Activated naive CD8-positive, alpha-beta T cell treated with anti-CD3 and anti-CD28 coated beads, Interleukin-2, amount 10 ng/mL, durations not matched to agents 7 days and 5 days (primary cell): ENCODE measurements around the gene KIF15. TPM values are rescaled to one million over a fixed set of nuclear protein-coding genes. Genes with fewer than 3 reads are reported as not detected.
A peak's percentile ranks its signal among the peaks of the same experiment; 100 is the strongest.

Experiments
- ATAC-seq: fragments of 150-1000 bp; cut with Tn5 transposase; one replicate; pipeline ENCODE4 v1.10.0; 2021; ENCODE audit warnings: low read depth, moderate library complexity
- POLR2A ChIA-PET: fragments of 350-600 bp; sonication (Branson Sonifier 250); formaldehyde crosslinking; loops from one replicate; lab custom pipeline; 2021; ENCODE audit warnings: antibody characterized with exemption; lab: Charles Lee
- DNase-seq: peaks from one replicate; pipeline ENCODE4 v3.0.0; 2021
- H3K27ac Mint-ChIP-seq: one replicate; pipeline ENCODE4 v1.8.0; 2022; ENCODE audit warnings: mild to moderate bottlenecking, mixed read lengths
- H3K27me3 Mint-ChIP-seq: one replicate; pipeline ENCODE4 v1.8.0; 2022; ENCODE audit warnings: mild to moderate bottlenecking, moderate library complexity, mixed read lengths
- H3K36me3 Mint-ChIP-seq: one replicate; pipeline ENCODE4 v1.8.0; 2021; ENCODE audit warnings: mild to moderate bottlenecking, mixed read lengths
- H3K4me1 Mint-ChIP-seq: one replicate; pipeline ENCODE4 v1.8.0; 2021; ENCODE audit warnings: mixed read lengths
- H3K4me3 Mint-ChIP-seq: one replicate; pipeline ENCODE4 v1.8.0; 2022; ENCODE audit warnings: mild to moderate bottlenecking, moderate library complexity, mixed read lengths
- H3K9me3 Mint-ChIP-seq: one replicate; pipeline ENCODE4 v1.8.0; 2021; ENCODE audit warnings: mixed read lengths
- total RNA-seq, 2 experiments: library from RNA; stranded (reverse); gene quantifications; one replicate each; pipeline ENCODE4 v1.2.3, GENCODE V29; 2021

KIF15 gene, protein sequence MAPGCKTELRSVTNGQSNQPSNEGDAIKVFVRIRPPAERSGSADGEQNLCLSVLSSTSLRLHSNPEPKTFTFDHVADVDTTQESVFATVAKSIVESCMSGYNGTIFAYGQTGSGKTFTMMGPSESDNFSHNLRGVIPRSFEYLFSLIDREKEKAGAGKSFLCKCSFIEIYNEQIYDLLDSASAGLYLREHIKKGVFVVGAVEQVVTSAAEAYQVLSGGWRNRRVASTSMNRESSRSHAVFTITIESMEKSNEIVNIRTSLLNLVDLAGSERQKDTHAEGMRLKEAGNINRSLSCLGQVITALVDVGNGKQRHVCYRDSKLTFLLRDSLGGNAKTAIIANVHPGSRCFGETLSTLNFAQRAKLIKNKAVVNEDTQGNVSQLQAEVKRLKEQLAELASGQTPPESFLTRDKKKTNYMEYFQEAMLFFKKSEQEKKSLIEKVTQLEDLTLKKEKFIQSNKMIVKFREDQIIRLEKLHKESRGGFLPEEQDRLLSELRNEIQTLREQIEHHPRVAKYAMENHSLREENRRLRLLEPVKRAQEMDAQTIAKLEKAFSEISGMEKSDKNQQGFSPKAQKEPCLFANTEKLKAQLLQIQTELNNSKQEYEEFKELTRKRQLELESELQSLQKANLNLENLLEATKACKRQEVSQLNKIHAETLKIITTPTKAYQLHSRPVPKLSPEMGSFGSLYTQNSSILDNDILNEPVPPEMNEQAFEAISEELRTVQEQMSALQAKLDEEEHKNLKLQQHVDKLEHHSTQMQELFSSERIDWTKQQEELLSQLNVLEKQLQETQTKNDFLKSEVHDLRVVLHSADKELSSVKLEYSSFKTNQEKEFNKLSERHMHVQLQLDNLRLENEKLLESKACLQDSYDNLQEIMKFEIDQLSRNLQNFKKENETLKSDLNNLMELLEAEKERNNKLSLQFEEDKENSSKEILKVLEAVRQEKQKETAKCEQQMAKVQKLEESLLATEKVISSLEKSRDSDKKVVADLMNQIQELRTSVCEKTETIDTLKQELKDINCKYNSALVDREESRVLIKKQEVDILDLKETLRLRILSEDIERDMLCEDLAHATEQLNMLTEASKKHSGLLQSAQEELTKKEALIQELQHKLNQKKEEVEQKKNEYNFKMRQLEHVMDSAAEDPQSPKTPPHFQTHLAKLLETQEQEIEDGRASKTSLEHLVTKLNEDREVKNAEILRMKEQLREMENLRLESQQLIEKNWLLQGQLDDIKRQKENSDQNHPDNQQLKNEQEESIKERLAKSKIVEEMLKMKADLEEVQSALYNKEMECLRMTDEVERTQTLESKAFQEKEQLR (N-terminal part only)
- total RNA-seq, result 10 to 100 TPM; 39.8 to 42.3 TPM

DNA sequence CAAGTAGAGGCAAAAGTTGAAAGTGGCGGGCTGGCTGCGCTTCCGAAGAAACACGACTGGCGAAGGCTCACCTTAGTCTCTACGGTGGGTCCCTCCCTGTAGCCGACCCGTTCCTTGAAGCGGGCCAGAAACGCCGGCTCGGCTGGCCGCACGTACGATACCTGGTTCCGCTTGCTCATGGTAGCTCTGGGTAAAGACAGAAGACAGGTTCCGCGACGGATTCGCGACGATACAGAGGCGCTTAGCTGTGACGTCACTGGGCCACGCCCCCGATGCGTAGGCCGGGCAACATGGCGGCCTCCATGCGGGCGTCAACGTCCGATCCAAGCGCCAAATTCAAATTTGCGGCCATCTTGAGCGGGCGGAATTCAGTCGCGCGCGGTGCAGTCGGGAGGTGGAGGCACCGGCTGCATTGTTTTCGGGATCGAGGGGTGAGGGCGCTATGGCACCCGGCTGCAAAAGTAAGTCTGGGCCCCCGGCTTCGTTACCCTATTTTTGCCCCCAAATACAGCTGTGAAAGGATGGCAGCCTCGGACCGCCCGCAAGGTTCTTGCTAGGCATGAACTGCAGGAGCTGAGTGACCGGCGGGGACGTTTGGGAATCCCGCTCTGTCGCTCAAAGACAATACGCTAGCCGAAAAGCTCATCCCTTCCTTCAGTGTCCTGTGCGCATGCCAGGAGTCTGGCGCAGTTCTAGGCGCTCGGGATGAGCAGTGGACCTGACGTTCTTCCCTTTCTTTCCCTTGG lies at the start of gene KIF15, which contains the start of gene KIAA1143:
KIF15 (plus strand) TSS at position 371 of the 746 bp plus-strand sequence; CDS start at position 443, 72 bp downstream.
KIAA1143 (minus strand) TSS at position 196 of the 746 bp plus-strand sequence; CDS start at position 179, 17 bp downstream.
- DNase-seq, result peak; percentile 97
- Mint-ChIP-seq H3K4me1 (peaks cover 25% of the 10 kb centered on the region), H3K27ac (peak within 1 kb of the TSS; percentile 84), H3K36me3 (peaks cover 63% of the 10 kb centered on the region), H3K27me3 (no peaks in the 10 kb centered on the region), H3K4me3 (peak within 1 kb of the TSS; percentile 84), H3K9me3 (peaks cover 27% of the 10 kb centered on the region)
- POLR2A ChIA-PET, result interaction anchor here (0.8 to 2.5 kb wide), 12 partner anchors 11 to 424 kb away, joined by 3 to 22 read pairs (median 4); partner anchors contain the start of genes EXOSC7, TCAIM, ZDHHC3 and ZNF197
- ATAC-seq, result peak; percentile 97

DNA sequence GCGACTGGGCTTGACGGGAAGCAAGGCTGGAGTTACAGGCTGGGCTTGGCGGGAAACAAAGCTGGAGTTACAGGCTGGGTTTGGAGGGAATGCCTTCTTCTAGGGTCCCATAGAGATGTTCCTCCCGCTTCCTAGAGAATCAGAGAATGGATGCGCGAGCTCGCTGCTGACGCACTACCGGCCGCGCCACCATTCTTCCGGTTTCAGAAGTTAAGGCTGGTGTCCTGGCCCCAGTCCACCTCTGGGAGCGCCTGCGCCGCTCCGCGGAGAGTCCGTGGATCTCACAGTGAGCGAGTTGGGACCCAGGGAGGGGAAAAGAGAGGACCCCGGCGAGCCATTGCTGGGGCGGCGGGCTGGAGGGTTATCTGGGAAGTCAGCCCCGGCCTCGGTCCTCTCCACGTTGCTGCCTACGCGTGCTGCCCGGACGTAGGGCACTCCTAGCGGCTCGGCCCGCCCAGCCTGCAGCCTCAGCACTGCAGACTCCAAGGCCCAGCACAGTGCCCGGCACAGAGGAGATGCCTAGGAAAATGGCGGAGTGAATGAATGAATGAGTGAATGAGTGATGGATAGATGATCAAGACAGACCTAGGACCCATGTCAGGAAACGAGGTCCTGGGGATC lies 49.0 kb upstream of the KIF15 start, which contains the start of gene ZNF502:
ZNF502 (plus strand) TSS at position 206 of the 621 bp plus-strand sequence. CDS start 7,602 bp downstream, outside the sequence.
- H3K4me3 Mint-ChIP-seq, result peak within 1 kb of the TSS; percentile 89
- peaks cover 36% of the 10 kb centered on the region for H3K9me3 Mint-ChIP-seq
- peak; percentile 69 for DNase-seq
- H3K36me3 Mint-ChIP-seq, result peaks cover 18% of the 10 kb centered on the region
- peak within 1 kb of the TSS; percentile 77 for H3K27ac Mint-ChIP-seq
- H3K4me1 Mint-ChIP-seq, result peaks cover 3% of the 10 kb centered on the region
- H3K27me3 Mint-ChIP-seq, result peaks cover 3% of the 10 kb centered on the region
- POLR2A ChIA-PET, result interaction anchor here (2.0 kb wide), 1 partner anchor 17 kb away, joined by 9 read pairs; the partner anchor contains the start of gene ZNF501
- peak; percentile 84 for ATAC-seq

DNA sequence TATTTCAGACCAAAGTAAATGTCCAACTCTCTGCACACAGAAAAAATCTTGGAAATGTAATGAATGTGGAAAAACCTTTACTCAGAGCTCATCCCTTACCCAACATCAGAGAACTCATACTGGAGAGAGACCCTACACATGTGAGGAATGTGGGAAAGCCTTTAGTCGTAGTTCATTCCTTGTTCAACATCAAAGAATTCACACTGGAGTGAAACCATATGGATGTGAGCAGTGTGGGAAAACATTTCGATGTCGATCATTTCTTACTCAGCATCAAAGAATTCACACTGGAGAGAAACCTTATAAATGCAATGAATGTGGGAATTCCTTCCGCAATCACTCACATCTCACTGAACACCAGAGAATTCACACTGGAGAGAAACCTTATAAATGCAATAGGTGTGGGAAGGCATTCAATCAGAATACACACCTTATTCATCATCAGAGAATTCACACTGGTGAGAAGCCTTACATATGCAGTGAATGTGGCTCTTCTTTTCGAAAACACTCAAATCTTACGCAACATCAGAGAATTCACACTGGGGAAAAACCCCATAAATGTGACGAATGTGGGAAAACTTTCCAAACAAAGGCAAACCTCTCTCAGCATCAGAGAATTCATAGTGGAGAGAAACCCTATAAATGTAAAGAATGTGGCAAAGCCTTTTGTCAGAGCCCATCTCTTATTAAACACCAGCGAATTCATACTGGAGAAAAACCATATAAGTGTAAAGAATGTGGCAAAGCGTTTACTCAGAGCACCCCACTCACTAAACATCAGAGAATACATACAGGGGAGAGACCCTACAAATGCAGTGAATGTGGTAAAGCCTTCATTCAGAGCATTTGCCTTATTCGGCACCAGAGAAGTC lies 40.1 kb upstream of the KIF15 start:
- no peak for DNase-seq
- Mint-ChIP-seq H3K27me3 (no peaks in the 10 kb centered on the region), H3K4me3 (no peak overlapping the region), H3K27ac (no peak overlapping the region), H3K4me1 (no peaks in the 10 kb centered on the region), H3K36me3 (peaks cover 59% of the 10 kb centered on the region), H3K9me3 (peaks cover 53% of the 10 kb centered on the region)
- ATAC-seq, result no peak
- POLR2A ChIA-PET, result interaction anchor here (1.3 kb wide), 1 partner anchor 40 kb away, joined by 3 read pairs; the partner anchor contains the start of gene KIAA1143

DNA sequence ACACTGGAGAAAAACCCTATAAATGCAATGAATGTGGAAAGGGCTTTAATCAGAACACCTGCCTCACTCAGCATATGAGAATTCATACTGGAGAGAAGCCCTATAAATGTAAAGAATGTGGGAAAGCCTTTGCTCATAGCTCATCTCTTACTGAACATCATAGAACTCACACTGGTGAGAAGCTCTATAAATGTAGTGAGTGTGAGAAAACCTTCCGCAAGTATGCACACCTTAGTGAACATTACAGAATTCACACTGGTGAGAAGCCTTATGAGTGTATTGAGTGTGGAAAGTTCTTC lies 39.5 kb upstream of the KIF15 start:
- H3K27me3 Mint-ChIP-seq, result no peaks in the 10 kb centered on the region
- no peaks in the 10 kb centered on the region for H3K4me1 Mint-ChIP-seq
- peaks cover 54% of the 10 kb centered on the region for H3K36me3 Mint-ChIP-seq
- peaks cover 50% of the 10 kb centered on the region for H3K9me3 Mint-ChIP-seq
- no peak for DNase-seq
- H3K4me3 Mint-ChIP-seq, result no peak overlapping the region
- POLR2A ChIA-PET, result interaction anchor here (1.3 kb wide), 1 partner anchor 39 kb away, joined by 3 read pairs; the partner anchor contains the start of gene KIAA1143
- no peak for ATAC-seq
- H3K27ac Mint-ChIP-seq, result no peak overlapping the region

DNA sequence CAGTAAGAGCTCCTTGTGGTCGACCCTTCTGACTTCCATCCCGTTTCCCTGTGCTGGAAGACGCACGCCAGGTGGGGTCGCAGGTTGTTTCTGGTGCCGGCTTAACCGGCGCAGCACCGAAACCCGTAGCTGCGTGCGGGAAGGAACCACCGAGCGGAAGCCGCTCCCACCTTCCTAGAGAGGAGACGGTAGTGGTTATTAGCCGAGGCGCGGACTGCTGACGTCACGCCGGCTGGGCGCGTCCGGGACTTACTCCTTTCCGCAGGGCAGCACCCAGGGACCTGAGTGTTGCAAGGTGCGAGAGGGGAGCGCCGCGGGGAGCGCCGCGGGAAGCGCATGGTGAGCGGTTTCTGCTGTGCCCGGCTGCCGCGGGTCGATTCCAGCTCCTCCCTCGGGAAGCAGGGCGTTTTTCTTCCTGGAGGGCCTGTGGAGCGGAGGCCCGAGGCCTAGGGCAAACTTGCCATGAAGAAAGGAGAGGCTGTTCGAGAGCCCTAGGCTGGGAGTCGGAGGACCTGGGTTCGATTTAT lies 32.1 kb upstream of the KIF15 start, which contains the start of gene ZNF501:
ZNF501 (plus strand) TSS at position 252 of the 527 bp plus-strand sequence. CDS start 4,787 bp downstream, outside the sequence.
- H3K27ac Mint-ChIP-seq, result peak within 1 kb of the TSS; percentile 90
- peaks cover 55% of the 10 kb centered on the region for H3K36me3 Mint-ChIP-seq
- DNase-seq (peak; percentile 86), ATAC-seq (peak; percentile 98)
- H3K4me1 Mint-ChIP-seq, result peaks cover 5% of the 10 kb centered on the region
- H3K27me3 Mint-ChIP-seq, result no peaks in the 10 kb centered on the region
- peak within 1 kb of the TSS; percentile 90 for H3K4me3 Mint-ChIP-seq
- peaks cover 50% of the 10 kb centered on the region for H3K9me3 Mint-ChIP-seq
- POLR2A ChIA-PET, result interaction anchor here (0.6 to 2.3 kb wide), 6 partner anchors 18 to 218 kb away, joined by 3 to 22 read pairs (median 4); partner anchors contain the start of genes KIAA1143, KIF15, ZNF197 and ZNF502

DNA sequence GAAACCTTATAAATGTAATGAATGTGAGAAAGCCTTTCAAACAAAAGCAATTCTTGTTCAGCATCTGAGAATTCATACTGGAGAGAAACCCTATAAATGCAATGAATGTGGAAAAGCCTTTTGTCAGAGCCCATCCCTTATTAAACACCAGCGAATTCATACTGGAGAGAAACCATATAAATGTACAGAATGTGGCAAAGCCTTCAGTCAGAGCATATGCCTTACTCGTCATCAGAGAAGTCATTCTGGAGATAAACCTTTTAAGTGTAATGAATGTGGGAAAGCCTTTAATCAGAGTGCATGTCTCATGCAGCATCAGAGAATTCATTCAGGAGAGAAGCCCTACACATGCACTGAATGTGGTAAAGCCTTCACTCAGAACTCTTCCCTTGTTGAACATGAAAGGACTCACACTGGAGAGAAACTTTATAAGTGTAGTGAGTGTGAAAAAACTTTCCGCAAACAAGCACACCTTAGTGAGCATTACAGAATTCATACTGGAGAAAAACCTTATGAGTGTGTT lies 26.9 kb upstream of the KIF15 start:
- ATAC-seq (no peak), DNase-seq (no peak)
- Mint-ChIP-seq H3K27ac (no peak overlapping the region), H3K36me3 (peaks cover 42% of the 10 kb centered on the region), H3K27me3 (no peaks in the 10 kb centered on the region), H3K4me3 (no peak overlapping the region), H3K4me1 (no peaks in the 10 kb centered on the region), H3K9me3 (peaks cover 41% of the 10 kb centered on the region)
- POLR2A ChIA-PET, result no interaction called here

DNA sequence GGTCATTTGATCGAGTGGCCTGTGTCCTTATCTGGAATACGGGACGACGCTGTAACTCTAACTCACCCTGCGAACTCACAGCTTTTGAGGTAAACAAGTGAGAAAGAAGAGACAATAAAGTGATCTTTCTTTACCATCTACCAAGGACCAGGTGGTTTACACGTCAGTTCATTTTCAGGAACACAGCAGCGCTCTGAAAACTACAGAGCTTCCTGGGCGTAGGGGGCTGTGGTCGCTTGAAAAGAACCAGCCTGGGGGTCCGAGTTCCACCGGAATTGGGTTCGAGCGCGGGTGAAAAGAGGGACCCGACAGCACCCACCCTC lies 532 bp upstream of the KIF15 start:
- Mint-ChIP-seq H3K27ac (peak overlapping the region; percentile 84), H3K4me3 (peak overlapping the region; percentile 84), H3K27me3 (no peaks in the 10 kb centered on the region), H3K4me1 (peaks cover 25% of the 10 kb centered on the region), H3K36me3 (peaks cover 63% of the 10 kb centered on the region), H3K9me3 (peaks cover 28% of the 10 kb centered on the region)
- ATAC-seq (peak; percentile 8), DNase-seq (no peak)
- POLR2A ChIA-PET, result interaction anchor here (0.8 to 2.5 kb wide), 10 partner anchors 11 to 423 kb away, joined by 3 to 22 read pairs (median 6); partner anchors contain the start of genes EXOSC7, TCAIM, ZDHHC3 and ZNF197

DNA sequence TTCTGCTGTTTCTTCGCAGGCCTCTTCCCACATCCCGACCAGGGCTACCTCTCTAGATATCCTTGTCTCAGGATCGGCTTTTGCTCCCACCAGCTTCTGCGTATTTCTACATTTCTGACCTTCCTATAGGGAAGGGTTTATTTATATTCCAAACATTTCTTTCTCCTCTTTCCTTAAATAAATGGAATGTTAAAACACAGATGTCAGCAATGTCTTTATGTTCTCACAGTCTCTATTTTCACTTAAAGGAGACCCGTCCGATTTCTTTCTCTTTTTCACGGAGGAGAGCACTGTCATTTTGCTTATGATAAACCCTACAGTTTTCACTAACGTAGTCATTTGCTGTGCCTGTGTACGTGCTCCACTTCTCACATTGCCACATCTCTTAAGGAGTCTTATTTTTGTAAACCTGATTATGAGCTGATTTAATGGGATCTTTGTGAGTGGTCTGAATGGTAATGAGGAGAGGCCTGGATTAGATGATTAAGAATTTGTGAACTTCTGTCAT lies 630 bp downstream of the KIF15 start:
- Mint-ChIP-seq H3K9me3 (peaks cover 27% of the 10 kb centered on the region), H3K4me3 (peak overlapping the region; percentile 84), H3K27ac (peak overlapping the region; percentile 84), H3K36me3 (peaks cover 62% of the 10 kb centered on the region), H3K4me1 (peaks cover 25% of the 10 kb centered on the region), H3K27me3 (no peaks in the 10 kb centered on the region)
- ATAC-seq, result no peak
- no peak for DNase-seq
- POLR2A ChIA-PET, result interaction anchor here (1.1 to 2.5 kb wide), 6 partner anchors 10 to 322 kb away, joined by 4 to 22 read pairs (median 7); partner anchors contain the start of genes ZNF197 and ZNF501

DNA sequence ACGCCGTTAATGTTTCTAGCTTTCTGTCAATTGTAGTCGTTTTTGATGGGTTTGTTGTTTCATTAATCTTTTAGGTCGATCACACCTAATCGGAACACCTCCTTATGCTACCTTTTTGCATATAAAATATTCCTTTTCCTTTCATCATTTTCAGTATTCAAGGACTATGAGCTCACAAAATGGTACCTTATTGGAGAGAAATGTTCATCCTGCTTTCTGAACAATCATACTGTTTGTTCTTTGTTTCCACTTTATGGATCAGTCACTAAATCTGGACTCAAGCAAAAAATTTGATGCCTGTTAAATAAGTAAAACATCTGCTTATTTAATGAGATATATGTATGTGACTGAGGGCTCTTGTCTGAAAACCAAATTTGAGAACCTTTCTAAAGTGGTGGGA lies 1.1 kb downstream of the KIF15 start:
- peak overlapping the region; percentile 84 for H3K27ac Mint-ChIP-seq
- DNase-seq, result no peak
- peaks cover 25% of the 10 kb centered on the region for H3K9me3 Mint-ChIP-seq
- H3K4me3 Mint-ChIP-seq, result peak overlapping the region; percentile 84
- POLR2A ChIA-PET, result interaction anchor here (1.5 to 2.5 kb wide), 4 partner anchors 10 to 252 kb away, joined by 4 to 22 read pairs (median 8); partner anchors contain the start of gene ZNF501
- H3K27me3 Mint-ChIP-seq, result no peaks in the 10 kb centered on the region
- H3K4me1 Mint-ChIP-seq, result peaks cover 25% of the 10 kb centered on the region
- peaks cover 61% of the 10 kb centered on the region for H3K36me3 Mint-ChIP-seq
- no peak for ATAC-seq

DNA sequence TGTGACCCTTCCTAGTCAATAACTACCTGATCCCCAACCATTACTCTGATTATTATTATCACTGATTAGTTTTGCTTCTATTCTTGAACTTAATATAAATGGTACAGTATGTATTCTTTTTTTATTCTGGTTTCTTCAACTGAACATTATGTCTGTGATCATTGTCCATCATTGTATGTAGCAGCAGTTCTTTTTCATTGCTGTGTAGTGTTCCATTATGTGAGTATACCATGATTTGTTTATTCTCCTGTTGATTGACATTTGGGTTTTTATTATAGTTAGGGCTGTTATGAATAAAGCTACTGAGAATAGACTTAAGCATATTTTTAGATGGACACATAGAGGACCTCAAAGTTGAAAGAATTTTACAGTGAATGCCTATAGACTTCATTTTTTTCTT lies 2.7 kb downstream of the KIF15 start:
- no peak for ATAC-seq
- Mint-ChIP-seq H3K36me3 (peaks cover 61% of the 10 kb centered on the region), H3K4me1 (peaks cover 25% of the 10 kb centered on the region), H3K27ac (no peak overlapping the region), H3K27me3 (no peaks in the 10 kb centered on the region), H3K9me3 (peaks cover 20% of the 10 kb centered on the region), H3K4me3 (no peak overlapping the region)
- POLR2A ChIA-PET, result no interaction called here
- DNase-seq, result no peak
